ENCODE results near the gene PRM2.

DNA sequence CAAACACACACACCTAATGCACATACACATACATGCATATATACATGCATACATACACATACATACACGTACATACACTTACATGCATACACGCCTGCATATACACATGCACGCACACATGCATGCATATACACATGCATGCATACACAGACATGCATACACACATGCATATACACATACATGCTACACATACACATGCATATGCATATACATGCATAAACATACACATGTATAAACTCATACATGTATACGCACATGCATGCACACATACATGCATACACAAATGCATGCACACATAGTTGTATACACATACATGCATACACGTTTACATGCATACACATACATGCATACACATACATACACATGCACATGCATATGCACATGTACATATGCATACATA, 45.4 kb upstream of the PRM2 start:
- TF ChIP-seq, protein P1, sequence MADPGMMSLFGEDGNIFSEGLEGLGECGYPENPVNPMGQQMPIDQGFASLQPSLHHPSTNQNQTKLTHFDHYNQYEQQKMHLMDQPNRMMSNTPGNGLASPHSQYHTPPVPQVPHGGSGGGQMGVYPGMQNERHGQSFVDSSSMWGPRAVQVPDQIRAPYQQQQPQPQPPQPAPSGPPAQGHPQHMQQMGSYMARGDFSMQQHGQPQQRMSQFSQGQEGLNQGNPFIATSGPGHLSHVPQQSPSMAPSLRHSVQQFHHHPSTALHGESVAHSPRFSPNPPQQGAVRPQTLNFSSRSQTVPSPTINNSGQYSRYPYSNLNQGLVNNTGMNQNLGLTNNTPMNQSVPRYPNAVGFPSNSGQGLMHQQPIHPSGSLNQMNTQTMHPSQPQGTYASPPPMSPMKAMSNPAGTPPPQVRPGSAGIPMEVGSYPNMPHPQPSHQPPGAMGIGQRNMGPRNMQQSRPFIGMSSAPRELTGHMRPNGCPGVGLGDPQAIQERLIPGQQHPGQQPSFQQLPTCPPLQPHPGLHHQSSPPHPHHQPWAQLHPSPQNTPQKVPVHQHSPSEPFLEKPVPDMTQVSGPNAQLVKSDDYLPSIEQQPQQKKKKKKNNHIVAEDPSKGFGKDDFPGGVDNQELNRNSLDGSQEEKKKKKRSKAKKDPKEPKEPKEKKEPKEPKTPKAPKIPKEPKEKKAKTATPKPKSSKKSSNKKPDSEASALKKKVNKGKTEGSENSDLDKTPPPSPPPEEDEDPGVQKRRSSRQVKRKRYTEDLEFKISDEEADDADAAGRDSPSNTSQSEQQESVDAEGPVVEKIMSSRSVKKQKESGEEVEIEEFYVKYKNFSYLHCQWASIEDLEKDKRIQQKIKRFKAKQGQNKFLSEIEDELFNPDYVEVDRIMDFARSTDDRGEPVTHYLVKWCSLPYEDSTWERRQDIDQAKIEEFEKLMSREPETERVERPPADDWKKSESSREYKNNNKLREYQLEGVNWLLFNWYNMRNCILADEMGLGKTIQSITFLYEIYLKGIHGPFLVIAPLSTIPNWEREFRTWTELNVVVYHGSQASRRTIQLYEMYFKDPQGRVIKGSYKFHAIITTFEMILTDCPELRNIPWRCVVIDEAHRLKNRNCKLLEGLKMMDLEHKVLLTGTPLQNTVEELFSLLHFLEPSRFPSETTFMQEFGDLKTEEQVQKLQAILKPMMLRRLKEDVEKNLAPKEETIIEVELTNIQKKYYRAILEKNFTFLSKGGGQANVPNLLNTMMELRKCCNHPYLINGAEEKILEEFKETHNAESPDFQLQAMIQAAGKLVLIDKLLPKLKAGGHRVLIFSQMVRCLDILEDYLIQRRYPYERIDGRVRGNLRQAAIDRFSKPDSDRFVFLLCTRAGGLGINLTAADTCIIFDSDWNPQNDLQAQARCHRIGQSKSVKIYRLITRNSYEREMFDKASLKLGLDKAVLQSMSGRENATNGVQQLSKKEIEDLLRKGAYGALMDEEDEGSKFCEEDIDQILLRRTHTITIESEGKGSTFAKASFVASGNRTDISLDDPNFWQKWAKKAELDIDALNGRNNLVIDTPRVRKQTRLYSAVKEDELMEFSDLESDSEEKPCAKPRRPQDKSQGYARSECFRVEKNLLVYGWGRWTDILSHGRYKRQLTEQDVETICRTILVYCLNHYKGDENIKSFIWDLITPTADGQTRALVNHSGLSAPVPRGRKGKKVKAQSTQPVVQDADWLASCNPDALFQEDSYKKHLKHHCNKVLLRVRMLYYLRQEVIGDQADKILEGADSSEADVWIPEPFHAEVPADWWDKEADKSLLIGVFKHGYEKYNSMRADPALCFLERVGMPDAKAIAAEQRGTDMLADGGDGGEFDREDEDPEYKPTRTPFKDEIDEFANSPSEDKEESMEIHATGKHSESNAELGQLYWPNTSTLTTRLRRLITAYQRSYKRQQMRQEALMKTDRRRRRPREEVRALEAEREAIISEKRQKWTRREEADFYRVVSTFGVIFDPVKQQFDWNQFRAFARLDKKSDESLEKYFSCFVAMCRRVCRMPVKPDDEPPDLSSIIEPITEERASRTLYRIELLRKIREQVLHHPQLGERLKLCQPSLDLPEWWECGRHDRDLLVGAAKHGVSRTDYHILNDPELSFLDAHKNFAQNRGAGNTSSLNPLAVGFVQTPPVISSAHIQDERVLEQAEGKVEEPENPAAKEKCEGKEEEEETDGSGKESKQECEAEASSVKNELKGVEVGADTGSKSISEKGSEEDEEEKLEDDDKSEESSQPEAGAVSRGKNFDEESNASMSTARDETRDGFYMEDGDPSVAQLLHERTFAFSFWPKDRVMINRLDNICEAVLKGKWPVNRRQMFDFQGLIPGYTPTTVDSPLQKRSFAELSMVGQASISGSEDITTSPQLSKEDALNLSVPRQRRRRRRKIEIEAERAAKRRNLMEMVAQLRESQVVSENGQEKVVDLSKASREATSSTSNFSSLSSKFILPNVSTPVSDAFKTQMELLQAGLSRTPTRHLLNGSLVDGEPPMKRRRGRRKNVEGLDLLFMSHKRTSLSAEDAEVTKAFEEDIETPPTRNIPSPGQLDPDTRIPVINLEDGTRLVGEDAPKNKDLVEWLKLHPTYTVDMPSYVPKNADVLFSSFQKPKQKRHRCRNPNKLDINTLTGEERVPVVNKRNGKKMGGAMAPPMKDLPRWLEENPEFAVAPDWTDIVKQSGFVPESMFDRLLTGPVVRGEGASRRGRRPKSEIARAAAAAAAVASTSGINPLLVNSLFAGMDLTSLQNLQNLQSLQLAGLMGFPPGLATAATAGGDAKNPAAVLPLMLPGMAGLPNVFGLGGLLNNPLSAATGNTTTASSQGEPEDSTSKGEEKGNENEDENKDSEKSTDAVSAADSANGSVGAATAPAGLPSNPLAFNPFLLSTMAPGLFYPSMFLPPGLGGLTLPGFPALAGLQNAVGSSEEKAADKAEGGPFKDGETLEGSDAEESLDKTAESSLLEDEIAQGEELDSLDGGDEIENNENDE (IDR thresholded peaks at IDR 0.05; ENCODE audit: insufficient replicate concordance, low read length): no peak
- TF ChIP-seq, protein P2, sequence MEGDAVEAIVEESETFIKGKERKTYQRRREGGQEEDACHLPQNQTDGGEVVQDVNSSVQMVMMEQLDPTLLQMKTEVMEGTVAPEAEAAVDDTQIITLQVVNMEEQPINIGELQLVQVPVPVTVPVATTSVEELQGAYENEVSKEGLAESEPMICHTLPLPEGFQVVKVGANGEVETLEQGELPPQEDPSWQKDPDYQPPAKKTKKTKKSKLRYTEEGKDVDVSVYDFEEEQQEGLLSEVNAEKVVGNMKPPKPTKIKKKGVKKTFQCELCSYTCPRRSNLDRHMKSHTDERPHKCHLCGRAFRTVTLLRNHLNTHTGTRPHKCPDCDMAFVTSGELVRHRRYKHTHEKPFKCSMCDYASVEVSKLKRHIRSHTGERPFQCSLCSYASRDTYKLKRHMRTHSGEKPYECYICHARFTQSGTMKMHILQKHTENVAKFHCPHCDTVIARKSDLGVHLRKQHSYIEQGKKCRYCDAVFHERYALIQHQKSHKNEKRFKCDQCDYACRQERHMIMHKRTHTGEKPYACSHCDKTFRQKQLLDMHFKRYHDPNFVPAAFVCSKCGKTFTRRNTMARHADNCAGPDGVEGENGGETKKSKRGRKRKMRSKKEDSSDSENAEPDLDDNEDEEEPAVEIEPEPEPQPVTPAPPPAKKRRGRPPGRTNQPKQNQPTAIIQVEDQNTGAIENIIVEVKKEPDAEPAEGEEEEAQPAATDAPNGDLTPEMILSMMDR (IDR thresholded peaks at IDR 0.05; ENCODE audit: control extremely low read depth in 1 of 3, insufficient read depth in 1 of 3, low read depth in 1 of 3, low read length in 3 of 3): no peak
- TF ChIP-seq POLR2A (IDR thresholded peaks at IDR 0.05; ENCODE audit: control extremely low read depth in 1 of 2, low read depth in 2 of 2, low read length in 2 of 2) (no peak), FOSL1 (IDR thresholded peaks at IDR 0.05; ENCODE audit: insufficient read depth, low read depth, low read length) (no peak), MAFK (IDR thresholded peaks at IDR 0.05; ENCODE audit: low read depth, low read length) (no peak), TAF1 (IDR thresholded peaks at IDR 0.05; ENCODE audit: low read depth, low read length) (no peak), SAP30 (IDR thresholded peaks at IDR 0.05; ENCODE audit: insufficient read depth, insufficient replicate concordance, low read length) (no peak), BRCA1 (IDR thresholded peaks at IDR 0.05; ENCODE audit: low read depth, low read length) (no peak), RNF2 (IDR thresholded peaks at IDR 0.05; ENCODE audit: borderline replicate concordance, low read depth, low read length, missing control alignments, poor library complexity, severe bottlenecking) (no peak), YY1 (IDR thresholded peaks at IDR 0.05; ENCODE audit: low read depth, low read length) (no peak), CHD2 (IDR thresholded peaks at IDR 0.05; ENCODE audit: low read length) (no peak)
- TF ChIP-seq, protein P3, sequence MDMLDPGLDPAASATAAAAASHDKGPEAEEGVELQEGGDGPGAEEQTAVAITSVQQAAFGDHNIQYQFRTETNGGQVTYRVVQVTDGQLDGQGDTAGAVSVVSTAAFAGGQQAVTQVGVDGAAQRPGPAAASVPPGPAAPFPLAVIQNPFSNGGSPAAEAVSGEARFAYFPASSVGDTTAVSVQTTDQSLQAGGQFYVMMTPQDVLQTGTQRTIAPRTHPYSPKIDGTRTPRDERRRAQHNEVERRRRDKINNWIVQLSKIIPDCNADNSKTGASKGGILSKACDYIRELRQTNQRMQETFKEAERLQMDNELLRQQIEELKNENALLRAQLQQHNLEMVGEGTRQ (IDR thresholded peaks at IDR 0.05; ENCODE audit: low read length): no peak

Measured in H1 (cell line).